GM12878 (cell line): ENCODE data around the gene DOCK2. TPM values are rescaled to one million over a fixed set of nuclear protein-coding genes. Genes with fewer than 3 reads are reported as not detected.

Experiments used
- ATAC-seq: fragments of 200-7000 bp; cut with Tn5 transposase; 3 replicates; pipeline ENCODE4 v1.9.1; 2020; ENCODE audit warnings: mild to moderate bottlenecking, moderate library complexity
- BruUV-seq: library from RNA; stranded (reverse); fragments of 400-500 nt; replicated peaks from 2 replicates; lab custom pipeline; 2021; lab: Mats Ljungman, UMichigan
- CTCF ChIA-PET: fragments of 300-600 bp; sonication (Branson Sonifier 250); formaldehyde crosslinking; extraction: SDS; loops from one replicate; lab custom pipeline; 2021; ENCODE audit warnings: inconsistent platforms; lab: Yijun Ruan, JAX
- POLR2A ChIA-PET: fragments of 350-600 bp; formaldehyde crosslinking; extraction: SDS; loops from one replicate; lab custom pipeline; 2021; ENCODE audit warnings: inconsistent platforms; lab: Charles Lee
- RAD21 ChIA-PET: fragments of 300-600 bp; sonication (Branson Sonifier 250); formaldehyde crosslinking; loops from one replicate; lab custom pipeline; 2023; ENCODE audit warnings: antibody characterized with exemption; ENCODE audit not compliant: unreplicated experiment; lab: Charles Lee
- SMC1A ChIA-PET: fragments of 300-600 bp; sonication (Branson Sonifier 250); formaldehyde crosslinking; loops from one replicate; lab custom pipeline; 2023; ENCODE audit not compliant: unreplicated experiment, uncharacterized antibody; lab: Charles Lee
- DNase-seq: peaks from one replicate; pipeline ENCODE4 v3.0.0-alpha.2; 2011; ENCODE audit warnings: low read depth, low spot score
- FAIRE-seq: peaks from 3 replicates; lab custom pipeline; 2011; peaks lifted over from hg19 to GRCh38; lab: Jason Lieb, UNC
- H2AFZ ChIP-seq: 2 replicates; pipeline ENCODE4 v1.6.0; 2011; ENCODE audit warnings: low read depth, low read length, control low read depth; ENCODE audit not compliant: control insufficient read depth
- H3K27ac ChIP-seq: 2 replicates; pipeline ENCODE4 v1.5.1; 2011; ENCODE audit warnings: control low read depth; ENCODE audit not compliant: control insufficient read depth, insufficient read depth
- H3K27me3 ChIP-seq, 2 experiments: replicated peaks in 1 of 2; 2 replicates each; pipeline versions ENCODE4 v1.6.0 to v1.6.1; 2011; ENCODE audit warnings: low read length in 1 of 2; ENCODE audit not compliant: control insufficient read depth in 2 of 2, insufficient read depth in 2 of 2
- H3K36me3 ChIP-seq, 2 experiments: 2 replicates each; pipeline ENCODE4 v1.5.1; 2011; ENCODE audit warnings: low read length in 1 of 2; ENCODE audit not compliant: control insufficient read depth in 2 of 2, insufficient read depth in 2 of 2
- H3K4me1 ChIP-seq: 2 replicates; pipeline ENCODE4 v1.6.1; 2011; ENCODE audit warnings: mild to moderate bottlenecking, low read length, moderate library complexity, mixed read lengths; ENCODE audit not compliant: control insufficient read depth, insufficient read depth
- H3K4me2 ChIP-seq: 2 replicates; pipeline ENCODE4 v1.6.0; 2011; ENCODE audit warnings: control low read depth; ENCODE audit not compliant: control insufficient read depth, insufficient read depth
- H3K4me3 ChIP-seq: fragments of 200-600 bp; sonication (generic); 2 replicates; pipeline ENCODE4 v1.5.1; 2016
- H3K79me2 ChIP-seq: 2 replicates; pipeline ENCODE4 v1.6.0; 2011; ENCODE audit warnings: low read length; ENCODE audit not compliant: control insufficient read depth, insufficient read depth
- H3K9ac ChIP-seq: 2 replicates; pipeline ENCODE4 v1.8.0; 2011; ENCODE audit warnings: low read length, control low read depth, mixed read lengths; ENCODE audit not compliant: control insufficient read depth, insufficient read depth
- H3K9me3 ChIP-seq: replicated peaks from 3 replicates; pipeline ENCODE4 v1.5.1; 2011; ENCODE audit warnings: mild to moderate bottlenecking, low read length; ENCODE audit not compliant: control insufficient read depth, insufficient read depth
- H4K20me1 ChIP-seq: 2 replicates; pipeline ENCODE4 v1.6.0; 2011; ENCODE audit not compliant: control insufficient read depth, insufficient read depth
- EGR1 ChIP-seq, 2 experiments: IDR thresholded peaks; 1 replicate in 1 of 2; 2 replicates in 1 of 2; pipeline ENCODE4 v1.6.1; 2011 to 2012; ENCODE audit warnings: low read depth in 2 of 2, low read length in 2 of 2, borderline replicate concordance in 1 of 2, mild to moderate bottlenecking in 1 of 2, moderate library complexity in 1 of 2
- HDAC6 ChIP-seq: fragments of 200-600 bp; sonication (generic); IDR thresholded peaks from one replicate; pipeline ENCODE4 v1.8.0; 2017; ENCODE audit warnings: antibody characterized with exemption; ENCODE audit not compliant: unreplicated experiment
- IRF4 ChIP-seq: IDR thresholded peaks from 2 replicates; pipeline ENCODE4 v1.6.1; 2011; ENCODE audit warnings: low read depth, low read length
- NR2C1 ChIP-seq: fragments of 450-650 bp; IDR thresholded peaks from 2 replicates; pipeline ENCODE4 v1.6.1; 2017; ENCODE audit warnings: antibody characterized with exemption, mild to moderate bottlenecking, moderate library complexity
- SMAD5 ChIP-seq: IDR thresholded peaks from 2 replicates; pipeline ENCODE4 v1.6.1; 2016; ENCODE audit warnings: antibody characterized with exemption, low read depth
- SREBF1 ChIP-seq: IDR thresholded peaks from 2 replicates; pipeline ENCODE4 v1.6.1; 2012; ENCODE audit warnings: mild to moderate bottlenecking, low read length
- STAT3 ChIP-seq: IDR thresholded peaks from 2 replicates; pipeline ENCODE4 v1.6.1; 2011; ENCODE audit warnings: low read depth, low read length, improper control_type of control experiment
- WGBS: methylation state at CpG from one replicate; pipeline ENCODE4 v1.1.6; 2016; ENCODE audit warnings: low lambda C conversion rate; ENCODE audit not compliant: insufficient replicate concordance, insufficient coverage; ENCODE audit errors: missing lambda C conversion rate; 5-methylcytosine and 5-hydroxymethylcytosine counted together
- in situ Hi-C: fragments of 300-500 bp; cut with MboI; formaldehyde crosslinking; loops from 9 replicates; pipeline ENCODE4 v1.14.3; 2018; ENCODE audit warnings: mixed read lengths
- intact Hi-C: fragments of 100-400 bp; cut with micrococcal nuclease; formaldehyde crosslinking; loops from one replicate; pipeline ENCODE4 v1.14.2; 2022; ENCODE audit not compliant: unreplicated experiment
- polyA plus RNA-seq, 11 experiments: library from polyadenylated mRNA; depleted of rRNA in 4 of 11; unstranded in 6 of 11; stranded (reverse) in 5 of 11; fragments of >200 nt; fragmentation: Nextera tagmentation in 4 of 11; fragmentation: Illumina TruSeq in 1 of 11; extraction: Ambion mirVana in 4 of 11; extraction: Trizol in 1 of 11; gene quantifications; 1 replicate in 1 of 11; 2 replicates in 10 of 11; pipeline versions ENCODE4 v1.2.1 to v1.2.3, GENCODE V29; 2011 to 2016; ENCODE audit warnings: inconsistent platforms in 2 of 11, missing spikeins in 2 of 11, low read depth in 1 of 11
- total RNA-seq, 4 experiments: library from RNA; depleted of rRNA in 3 of 4; stranded (reverse); fragments of >200 nt in 3 of 4; fragmentation: Illumina TruSeq in 1 of 4; extraction: Trizol in 1 of 4; gene quantifications; 2 replicates each; pipeline versions ENCODE4 v1.2.1 to v1.2.3, GENCODE V29; 2013 to 2021
- TF ChIP-seq, protein P1 (sequence below): fragments of 450-650 bp; IDR thresholded peaks from 2 replicates; pipeline ENCODE4 v1.6.1; 2017; ENCODE audit warnings: mild to moderate bottlenecking
- TF ChIP-seq, protein P2 (sequence below): IDR thresholded peaks from 2 replicates; pipeline ENCODE4 v1.6.1; 2011; ENCODE audit warnings: borderline replicate concordance, low read depth, mild to moderate bottlenecking, moderate library complexity, mixed read lengths, low read length; ENCODE audit not compliant: insufficient read depth; ENCODE audit errors: extremely low read length
- TF ChIP-seq, protein P3 (sequence below): fragments of 450-650 bp; conservative IDR thresholded peaks from 2 replicates; pipeline ENCODE4 v1.6.1; 2017; ENCODE audit warnings: mild to moderate bottlenecking, moderate library complexity
- TF ChIP-seq, protein P4 (sequence below): IDR thresholded peaks from 2 replicates; pipeline ENCODE4 v1.6.1; 2012; ENCODE audit warnings: improper control_type of control experiment, low read depth, low read length; ENCODE audit not compliant: insufficient replicate concordance
- TF ChIP-seq, protein P5 (sequence below): fragments of 450-650 bp; IDR thresholded peaks from 2 replicates; pipeline ENCODE4 v1.6.1; 2017; ENCODE audit warnings: low read depth, mild to moderate bottlenecking, moderate library complexity

The DOCK2 gene
- total and polyA plus RNA-seq, 10 of the 15 experiments (the other 5 are each of a cell fraction or from before 2014, with no cell fraction given) = 34.2 to 192 (median 118) TPM

DNA sequence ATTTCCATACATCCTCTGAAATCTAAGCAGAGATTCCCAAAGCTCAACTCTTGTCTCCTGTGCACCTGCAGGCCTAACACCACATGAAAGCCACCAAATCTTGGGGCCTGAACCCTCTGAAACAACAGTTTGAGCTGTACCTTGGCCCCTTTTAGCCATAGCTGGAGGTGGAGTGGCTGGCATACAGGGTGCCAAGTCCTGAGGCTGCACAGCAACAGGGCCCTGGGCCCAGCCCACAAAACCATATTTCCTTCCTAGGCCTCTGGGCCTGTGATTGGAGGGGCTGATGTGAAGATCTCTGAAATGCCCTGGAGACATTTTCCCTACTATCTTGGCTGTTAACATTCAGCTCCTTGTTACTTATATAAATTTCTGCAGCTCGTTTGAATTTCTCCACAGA lies 26.5 kb downstream of the DOCK2 start:
- ChIA-PET SMC1A (interaction anchor here (1.0 kb wide), 1 partner anchor 8 kb away, joined by 3 read pairs; no protein-coding TSS in a partner anchor), CTCF (no interaction called here), RAD21 (no interaction called here), POLR2A (no interaction called here)
- Histone ChIP-seq H2AFZ (no peak overlapping the region), H3K27ac (no peak overlapping the region), H3K4me2 (no peak overlapping the region), H3K36me3 (peaks cover 15 to 20% of the 10 kb centered on the region in 2 experiments), H3K4me3 (no peak overlapping the region), H3K9ac (no peak overlapping the region), H3K27me3 (no peaks in the 10 kb centered on the region), H3K9me3 (peaks cover 29% of the 10 kb centered on the region; the same call in 2 of the 3 replicates), H4K20me1 (no peaks in the 10 kb centered on the region; the same call in 1 of the 2 replicates), H3K4me1 (peaks cover under 1% of the 10 kb centered on the region; the same call in 1 of the 2 replicates), H3K79me2 (peaks cover 75% of the 10 kb centered on the region)
- no peak for FAIRE-seq
- DNase-seq = no peak
- in situ Hi-C loops = no loop called here
- 100% methylated on average over 1 of the region's 1 CpG for WGBS
- intact Hi-C loops = no loop called here
- ATAC-seq = no peak
- no TSS peak for BruUV-seq
- TF ChIP-seq, protein P1, sequence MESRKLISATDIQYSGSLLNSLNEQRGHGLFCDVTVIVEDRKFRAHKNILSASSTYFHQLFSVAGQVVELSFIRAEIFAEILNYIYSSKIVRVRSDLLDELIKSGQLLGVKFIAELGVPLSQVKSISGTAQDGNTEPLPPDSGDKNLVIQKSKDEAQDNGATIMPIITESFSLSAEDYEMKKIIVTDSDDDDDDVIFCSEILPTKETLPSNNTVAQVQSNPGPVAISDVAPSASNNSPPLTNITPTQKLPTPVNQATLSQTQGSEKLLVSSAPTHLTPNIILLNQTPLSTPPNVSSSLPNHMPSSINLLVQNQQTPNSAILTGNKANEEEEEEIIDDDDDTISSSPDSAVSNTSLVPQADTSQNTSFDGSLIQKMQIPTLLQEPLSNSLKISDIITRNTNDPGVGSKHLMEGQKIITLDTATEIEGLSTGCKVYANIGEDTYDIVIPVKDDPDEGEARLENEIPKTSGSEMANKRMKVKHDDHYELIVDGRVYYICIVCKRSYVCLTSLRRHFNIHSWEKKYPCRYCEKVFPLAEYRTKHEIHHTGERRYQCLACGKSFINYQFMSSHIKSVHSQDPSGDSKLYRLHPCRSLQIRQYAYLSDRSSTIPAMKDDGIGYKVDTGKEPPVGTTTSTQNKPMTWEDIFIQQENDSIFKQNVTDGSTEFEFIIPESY = no peak
- TF ChIP-seq NR2C1 (no peak), STAT3 (no peak), EGR1 (IDR thresholded peaks at IDR 0.05; ENCODE audit: borderline replicate concordance in 1 of 2, low read depth in 2 of 2, low read length in 2 of 2) (no peak), HDAC6 (no peak), SREBF1 (no peak), SMAD5 (no peak), IRF4 (no peak)
- TF ChIP-seq, protein P2, sequence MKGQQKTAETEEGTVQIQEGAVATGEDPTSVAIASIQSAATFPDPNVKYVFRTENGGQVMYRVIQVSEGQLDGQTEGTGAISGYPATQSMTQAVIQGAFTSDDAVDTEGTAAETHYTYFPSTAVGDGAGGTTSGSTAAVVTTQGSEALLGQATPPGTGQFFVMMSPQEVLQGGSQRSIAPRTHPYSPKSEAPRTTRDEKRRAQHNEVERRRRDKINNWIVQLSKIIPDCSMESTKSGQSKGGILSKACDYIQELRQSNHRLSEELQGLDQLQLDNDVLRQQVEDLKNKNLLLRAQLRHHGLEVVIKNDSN = no peak
- TF ChIP-seq, protein P3, sequence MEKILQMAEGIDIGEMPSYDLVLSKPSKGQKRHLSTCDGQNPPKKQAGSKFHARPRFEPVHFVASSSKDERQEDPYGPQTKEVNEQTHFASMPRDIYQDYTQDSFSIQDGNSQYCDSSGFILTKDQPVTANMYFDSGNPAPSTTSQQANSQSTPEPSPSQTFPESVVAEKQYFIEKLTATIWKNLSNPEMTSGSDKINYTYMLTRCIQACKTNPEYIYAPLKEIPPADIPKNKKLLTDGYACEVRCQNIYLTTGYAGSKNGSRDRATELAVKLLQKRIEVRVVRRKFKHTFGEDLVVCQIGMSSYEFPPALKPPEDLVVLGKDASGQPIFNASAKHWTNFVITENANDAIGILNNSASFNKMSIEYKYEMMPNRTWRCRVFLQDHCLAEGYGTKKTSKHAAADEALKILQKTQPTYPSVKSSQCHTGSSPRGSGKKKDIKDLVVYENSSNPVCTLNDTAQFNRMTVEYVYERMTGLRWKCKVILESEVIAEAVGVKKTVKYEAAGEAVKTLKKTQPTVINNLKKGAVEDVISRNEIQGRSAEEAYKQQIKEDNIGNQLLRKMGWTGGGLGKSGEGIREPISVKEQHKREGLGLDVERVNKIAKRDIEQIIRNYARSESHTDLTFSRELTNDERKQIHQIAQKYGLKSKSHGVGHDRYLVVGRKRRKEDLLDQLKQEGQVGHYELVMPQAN = no peak
- TF ChIP-seq, protein P4, sequence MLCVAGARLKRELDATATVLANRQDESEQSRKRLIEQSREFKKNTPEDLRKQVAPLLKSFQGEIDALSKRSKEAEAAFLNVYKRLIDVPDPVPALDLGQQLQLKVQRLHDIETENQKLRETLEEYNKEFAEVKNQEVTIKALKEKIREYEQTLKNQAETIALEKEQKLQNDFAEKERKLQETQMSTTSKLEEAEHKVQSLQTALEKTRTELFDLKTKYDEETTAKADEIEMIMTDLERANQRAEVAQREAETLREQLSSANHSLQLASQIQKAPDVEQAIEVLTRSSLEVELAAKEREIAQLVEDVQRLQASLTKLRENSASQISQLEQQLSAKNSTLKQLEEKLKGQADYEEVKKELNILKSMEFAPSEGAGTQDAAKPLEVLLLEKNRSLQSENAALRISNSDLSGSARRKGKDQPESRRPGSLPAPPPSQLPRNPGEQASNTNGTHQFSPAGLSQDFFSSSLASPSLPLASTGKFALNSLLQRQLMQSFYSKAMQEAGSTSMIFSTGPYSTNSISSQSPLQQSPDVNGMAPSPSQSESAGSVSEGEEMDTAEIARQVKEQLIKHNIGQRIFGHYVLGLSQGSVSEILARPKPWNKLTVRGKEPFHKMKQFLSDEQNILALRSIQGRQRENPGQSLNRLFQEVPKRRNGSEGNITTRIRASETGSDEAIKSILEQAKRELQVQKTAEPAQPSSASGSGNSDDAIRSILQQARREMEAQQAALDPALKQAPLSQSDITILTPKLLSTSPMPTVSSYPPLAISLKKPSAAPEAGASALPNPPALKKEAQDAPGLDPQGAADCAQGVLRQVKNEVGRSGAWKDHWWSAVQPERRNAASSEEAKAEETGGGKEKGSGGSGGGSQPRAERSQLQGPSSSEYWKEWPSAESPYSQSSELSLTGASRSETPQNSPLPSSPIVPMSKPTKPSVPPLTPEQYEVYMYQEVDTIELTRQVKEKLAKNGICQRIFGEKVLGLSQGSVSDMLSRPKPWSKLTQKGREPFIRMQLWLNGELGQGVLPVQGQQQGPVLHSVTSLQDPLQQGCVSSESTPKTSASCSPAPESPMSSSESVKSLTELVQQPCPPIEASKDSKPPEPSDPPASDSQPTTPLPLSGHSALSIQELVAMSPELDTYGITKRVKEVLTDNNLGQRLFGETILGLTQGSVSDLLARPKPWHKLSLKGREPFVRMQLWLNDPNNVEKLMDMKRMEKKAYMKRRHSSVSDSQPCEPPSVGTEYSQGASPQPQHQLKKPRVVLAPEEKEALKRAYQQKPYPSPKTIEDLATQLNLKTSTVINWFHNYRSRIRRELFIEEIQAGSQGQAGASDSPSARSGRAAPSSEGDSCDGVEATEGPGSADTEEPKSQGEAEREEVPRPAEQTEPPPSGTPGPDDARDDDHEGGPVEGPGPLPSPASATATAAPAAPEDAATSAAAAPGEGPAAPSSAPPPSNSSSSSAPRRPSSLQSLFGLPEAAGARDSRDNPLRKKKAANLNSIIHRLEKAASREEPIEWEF = no peak
- TF ChIP-seq, protein P5, sequence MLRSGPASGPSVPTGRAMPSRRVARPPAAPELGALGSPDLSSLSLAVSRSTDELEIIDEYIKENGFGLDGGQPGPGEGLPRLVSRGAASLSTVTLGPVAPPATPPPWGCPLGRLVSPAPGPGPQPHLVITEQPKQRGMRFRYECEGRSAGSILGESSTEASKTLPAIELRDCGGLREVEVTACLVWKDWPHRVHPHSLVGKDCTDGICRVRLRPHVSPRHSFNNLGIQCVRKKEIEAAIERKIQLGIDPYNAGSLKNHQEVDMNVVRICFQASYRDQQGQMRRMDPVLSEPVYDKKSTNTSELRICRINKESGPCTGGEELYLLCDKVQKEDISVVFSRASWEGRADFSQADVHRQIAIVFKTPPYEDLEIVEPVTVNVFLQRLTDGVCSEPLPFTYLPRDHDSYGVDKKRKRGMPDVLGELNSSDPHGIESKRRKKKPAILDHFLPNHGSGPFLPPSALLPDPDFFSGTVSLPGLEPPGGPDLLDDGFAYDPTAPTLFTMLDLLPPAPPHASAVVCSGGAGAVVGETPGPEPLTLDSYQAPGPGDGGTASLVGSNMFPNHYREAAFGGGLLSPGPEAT = no peak
